Activated CD8-positive, alpha-beta T cell treated with anti-CD3 and anti-CD28 coated beads, Interleukin-2, amount 10 ng/mL, durations not matched to agents 7 days and 5 days (primary cell): ENCODE results near the gene ZNF609. TPM values are rescaled to one million over a fixed set of nuclear protein-coding genes. Genes with fewer than 3 reads are reported as not detected.
"Not testable (repeated sequence)": the region's sequence is repeated elsewhere in the genome, so short reads cannot be mapped to it uniquely, and the experiment has no call there.

Experiments
- ATAC-seq: fragments of 150-1000 bp; cut with Tn5 transposase; one replicate; pipeline ENCODE4 v1.10.0; 2021; ENCODE audit warnings: moderate library complexity
- CTCF ChIA-PET: fragments of 350-600 bp; sonication (Branson Sonifier 250); formaldehyde crosslinking; loops from one replicate; lab custom pipeline; 2021; ENCODE audit warnings: antibody characterized with exemption; lab: Charles Lee
- POLR2A ChIA-PET: fragments of 350-600 bp; sonication (Branson Sonifier 250); formaldehyde crosslinking; loops from one replicate; lab custom pipeline; 2021; ENCODE audit warnings: antibody characterized with exemption; lab: Charles Lee
- DNase-seq: peaks from one replicate; pipeline ENCODE4 v3.0.0-alpha.2; 2020
- H3K27ac Mint-ChIP-seq: one replicate; pipeline ENCODE4 v1.8.0; 2021; ENCODE audit warnings: mild to moderate bottlenecking, mixed read lengths
- H3K27me3 Mint-ChIP-seq: one replicate; pipeline ENCODE4 v1.8.0; 2021; ENCODE audit warnings: low read depth, mixed read lengths
- H3K36me3 Mint-ChIP-seq: one replicate; pipeline ENCODE4 v1.8.0; 2021; ENCODE audit warnings: low read depth, mixed read lengths
- H3K4me1 Mint-ChIP-seq: one replicate; pipeline ENCODE4 v1.8.0; 2021; ENCODE audit warnings: low read depth, mixed read lengths
- H3K4me3 Mint-ChIP-seq: one replicate; pipeline ENCODE4 v1.8.0; 2021; ENCODE audit warnings: mild to moderate bottlenecking, mixed read lengths
- H3K9me3 Mint-ChIP-seq: one replicate; pipeline ENCODE4 v1.8.0; 2022; ENCODE audit warnings: mixed read lengths; ENCODE audit not compliant: insufficient read depth
- total RNA-seq, 2 experiments: library from RNA; stranded (reverse); gene quantifications; one replicate each; pipeline ENCODE4 v1.2.3, GENCODE V29; 2021

The ZNF609 gene
- total RNA-seq, 2 experiments from 2014 or later: 39.9 to 40.5 TPM

GRCh38 chr15:64629063-64629462 is 168.7 kb downstream of the ZNF609 start:
- Mint-ChIP-seq H3K27ac (no peak overlapping the region), H3K4me1 (peaks cover 68% of the 10 kb centered on the region), H3K4me3 (no peak overlapping the region), H3K9me3 (no peaks in the 10 kb centered on the region), H3K36me3 (peaks cover 37% of the 10 kb centered on the region), H3K27me3 (no peaks in the 10 kb centered on the region)
- CTCF ChIA-PET: interaction anchor here (1.0 to 2.2 kb wide), 4 partner anchors 22 to 202 kb away, joined by 3 to 5 read pairs (median 3); no protein-coding TSS in a partner anchor
- POLR2A ChIA-PET: no interaction called here
- DNase-seq (no peak), ATAC-seq (no peak)

GRCh38 chr15:64630396-64631107 is 170.2 kb downstream of the ZNF609 start:
- ATAC-seq (no peak), DNase-seq (no peak)
- H3K27me3 Mint-ChIP-seq: no peaks in the 10 kb centered on the region
- ChIA-PET CTCF (no interaction called here), POLR2A (no interaction called here)
- no peak overlapping the region for H3K4me3 Mint-ChIP-seq
- peaks cover 34% of the 10 kb centered on the region for H3K36me3 Mint-ChIP-seq
- no peak overlapping the region for H3K27ac Mint-ChIP-seq
- H3K9me3 Mint-ChIP-seq: no peaks in the 10 kb centered on the region
- peaks cover 69% of the 10 kb centered on the region for H3K4me1 Mint-ChIP-seq

DNA sequence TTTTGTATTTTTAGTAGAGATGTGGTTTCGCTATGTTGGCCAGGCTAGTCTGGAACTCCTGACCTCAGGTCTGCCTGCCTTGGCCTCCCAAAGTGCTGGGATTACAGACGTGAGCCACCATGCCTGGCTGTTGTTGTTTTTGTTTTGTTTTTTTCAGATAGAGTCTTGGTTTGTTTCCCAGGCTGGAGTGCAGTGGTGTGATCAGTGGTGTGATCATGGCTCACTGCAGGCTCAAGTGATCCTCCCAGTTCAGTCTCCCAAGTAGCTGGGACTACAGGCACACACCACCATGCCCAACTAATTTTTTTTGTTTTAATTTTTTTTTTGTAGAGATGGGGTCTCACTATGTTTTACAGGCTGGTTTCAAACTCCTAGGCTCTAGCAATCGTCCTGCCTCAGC is 172.3 kb downstream of the ZNF609 start:
- H3K4me3 Mint-ChIP-seq, H3K9me3 Mint-ChIP-seq, DNase-seq, H3K27me3 Mint-ChIP-seq, ATAC-seq, POLR2A ChIA-PET: not testable (repeated sequence)
- CTCF ChIA-PET: interaction anchor here (1.5 kb wide), 1 partner anchor 21 kb away, joined by 3 read pairs; no protein-coding TSS in a partner anchor
- Mint-ChIP-seq H3K27ac (peak overlapping the region; percentile 30), H3K4me1 (peaks cover 70% of the 10 kb centered on the region), H3K36me3 (peaks cover 43% of the 10 kb centered on the region)

DNA sequence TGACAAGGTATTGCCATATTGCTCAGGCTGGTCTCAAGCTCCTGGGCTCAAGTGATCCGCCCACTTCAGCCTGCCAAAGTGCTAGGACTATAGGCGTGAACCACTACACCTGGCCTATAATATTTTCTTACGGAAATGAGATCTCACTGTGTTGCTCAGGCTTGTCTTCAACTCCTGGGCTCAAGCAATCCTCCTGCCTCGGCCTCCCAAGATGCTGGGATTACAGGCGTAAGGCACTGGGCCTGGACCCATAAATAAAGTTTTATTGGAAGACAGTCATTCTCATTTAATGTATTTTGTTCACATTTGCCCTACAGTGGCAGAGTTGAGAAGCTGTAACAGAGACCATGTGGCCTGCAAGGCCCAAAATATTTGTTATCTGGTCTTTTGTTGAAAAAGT is 173.0 kb downstream of the ZNF609 start:
- no peak overlapping the region for H3K4me3 Mint-ChIP-seq
- H3K36me3 Mint-ChIP-seq: peaks cover 49% of the 10 kb centered on the region
- H3K4me1 Mint-ChIP-seq: peaks cover 73% of the 10 kb centered on the region
- ATAC-seq (no peak), DNase-seq (no peak)
- H3K27me3 Mint-ChIP-seq: no peaks in the 10 kb centered on the region
- ChIA-PET CTCF (interaction anchor here (1.5 to 4.0 kb wide), 3 partner anchors 9 to 20 kb away, joined by 3 to 20 read pairs (median 8); no protein-coding TSS in a partner anchor), POLR2A (interaction anchor here (1.3 to 1.4 kb wide), 2 partner anchors 11 to 18 kb away, joined by 3 to 8 read pairs; no protein-coding TSS in a partner anchor)
- H3K9me3 Mint-ChIP-seq: peaks cover 8% of the 10 kb centered on the region
- peak overlapping the region; percentile 63 for H3K27ac Mint-ChIP-seq

GRCh38 chr15:64634027-64634426 is 173.6 kb downstream of the ZNF609 start:
- Mint-ChIP-seq H3K27ac (peak overlapping the region; percentile 83), H3K27me3 (no peaks in the 10 kb centered on the region), H3K4me1 (peaks cover 71% of the 10 kb centered on the region), H3K9me3 (peaks cover 8% of the 10 kb centered on the region), H3K4me3 (peak overlapping the region; percentile 52), H3K36me3 (peaks cover 46% of the 10 kb centered on the region)
- ChIA-PET POLR2A (interaction anchor here (0.8 to 1.8 kb wide), 5 partner anchors 10 to 203 kb away, joined by 3 to 8 read pairs (median 7); no protein-coding TSS in a partner anchor), CTCF (interaction anchor here (1.0 to 4.0 kb wide), 9 partner anchors 10 to 207 kb away, joined by 3 to 20 read pairs (median 8); no protein-coding TSS in a partner anchor)
- peak; percentile 78 for DNase-seq
- peak; percentile 87 for ATAC-seq

GRCh38 chr15:64634576-64635498 is 174.5 kb downstream of the ZNF609 start:
- ChIA-PET CTCF (interaction anchor here (1.0 to 4.0 kb wide), 9 partner anchors 10 to 207 kb away, joined by 3 to 20 read pairs (median 9); no protein-coding TSS in a partner anchor), POLR2A (interaction anchor here (0.8 to 1.8 kb wide), 6 partner anchors 9 to 204 kb away, joined by 3 to 8 read pairs (median 6); no protein-coding TSS in a partner anchor)
- peaks cover 73% of the 10 kb centered on the region for H3K4me1 Mint-ChIP-seq
- H3K4me3 Mint-ChIP-seq: peak overlapping the region; percentile 52
- H3K27ac Mint-ChIP-seq: peak overlapping the region; percentile 83
- H3K9me3 Mint-ChIP-seq: peaks cover 8% of the 10 kb centered on the region
- H3K27me3 Mint-ChIP-seq: no peaks in the 10 kb centered on the region
- peak; percentile 73 for DNase-seq
- ATAC-seq: peak; percentile 78
- H3K36me3 Mint-ChIP-seq: peaks cover 45% of the 10 kb centered on the region

DNA sequence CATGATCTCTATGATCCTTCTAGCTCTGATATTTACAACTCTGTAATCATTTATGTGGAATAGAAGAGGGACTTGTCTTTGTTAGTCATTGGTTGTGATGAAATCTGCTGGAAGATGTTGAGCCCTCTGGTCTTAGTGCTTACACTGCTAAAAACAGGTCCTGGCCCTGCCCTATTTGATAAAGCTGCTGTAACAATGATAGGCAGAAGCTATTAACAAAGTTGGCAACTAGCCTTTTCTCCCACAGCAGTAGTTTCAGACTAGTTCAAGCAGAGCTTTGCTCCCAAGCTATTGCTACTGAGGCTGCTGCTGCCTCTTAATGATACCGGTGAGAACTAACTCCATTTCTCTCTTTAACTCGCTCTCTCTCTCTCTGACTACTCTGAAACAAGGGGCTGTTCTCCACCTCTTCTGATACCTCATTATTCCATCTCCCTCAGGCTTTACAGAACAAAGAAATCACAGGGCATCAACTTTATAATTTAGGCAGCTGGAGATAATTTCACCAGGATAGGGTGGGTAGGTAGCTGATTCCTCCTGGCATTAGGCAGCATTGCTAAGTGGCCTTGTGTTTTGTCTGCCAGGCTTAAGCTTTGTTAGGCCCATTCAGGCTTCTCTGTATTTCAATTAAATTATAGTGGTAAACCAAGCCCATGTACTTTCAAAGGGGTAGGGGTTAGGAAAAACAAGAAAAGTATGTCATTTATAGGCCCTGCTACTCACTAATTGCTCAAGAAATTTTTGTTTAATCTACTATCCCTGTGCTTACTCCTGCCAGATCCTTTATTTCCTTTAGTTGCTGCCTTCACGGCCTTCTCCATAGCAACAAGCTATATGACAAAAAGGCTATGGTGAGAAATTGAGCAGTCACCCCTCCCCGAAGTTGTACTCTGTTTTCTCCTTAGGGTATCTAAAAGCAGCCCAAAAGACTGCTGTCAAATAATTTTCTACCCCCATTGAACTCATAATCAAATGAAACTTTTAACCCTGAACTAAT is 175.4 kb downstream of the ZNF609 start:
- ChIA-PET POLR2A (interaction anchor here (0.6 to 1.8 kb wide), 3 partner anchors 36 to 272 kb away, joined by 3 to 8 read pairs (median 3); no protein-coding TSS in a partner anchor), CTCF (interaction anchor here (1.3 to 4.0 kb wide), 9 partner anchors 9 to 208 kb away, joined by 3 to 20 read pairs (median 9); no protein-coding TSS in a partner anchor)
- DNase-seq: no peak
- Mint-ChIP-seq H3K4me1 (peaks cover 75% of the 10 kb centered on the region), H3K36me3 (peaks cover 45% of the 10 kb centered on the region), H3K27ac (peak overlapping the region; percentile 83), H3K9me3 (peaks cover 8% of the 10 kb centered on the region), H3K27me3 (no peaks in the 10 kb centered on the region), H3K4me3 (peak overlapping the region; percentile 4)
- ATAC-seq: no peak

DNA sequence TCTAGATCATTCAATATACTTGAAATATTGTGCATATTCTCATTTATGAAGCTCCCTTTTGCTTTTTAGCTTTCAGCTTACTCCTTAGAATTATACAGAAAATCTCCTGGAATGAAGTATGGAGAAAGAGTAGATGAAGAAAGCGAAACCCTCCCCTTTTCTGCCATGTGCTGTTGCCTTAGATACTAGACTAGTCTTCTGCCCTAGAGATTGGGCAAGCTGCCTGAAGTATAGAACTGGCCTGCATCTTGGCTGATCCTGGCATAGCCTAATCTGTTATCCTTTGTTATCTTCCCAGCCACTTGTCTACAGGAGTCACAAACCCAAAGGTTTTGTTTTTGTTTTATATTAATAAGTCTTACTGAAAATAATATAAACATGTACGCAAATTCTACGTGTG is 176.2 kb downstream of the ZNF609 start:
- DNase-seq (no peak), ATAC-seq (no peak)
- no peak overlapping the region for H3K4me3 Mint-ChIP-seq
- no peak overlapping the region for H3K27ac Mint-ChIP-seq
- H3K4me1 Mint-ChIP-seq: peaks cover 74% of the 10 kb centered on the region
- ChIA-PET POLR2A (interaction anchor here (0.6 kb wide), 1 partner anchor 273 kb away, joined by 3 read pairs; no protein-coding TSS in a partner anchor), CTCF (interaction anchor here (1.3 to 4.0 kb wide), 4 partner anchors 8 to 50 kb away, joined by 3 to 20 read pairs (median 17); no protein-coding TSS in a partner anchor)
- peaks cover 46% of the 10 kb centered on the region for H3K36me3 Mint-ChIP-seq
- peaks cover 8% of the 10 kb centered on the region for H3K9me3 Mint-ChIP-seq
- no peaks in the 10 kb centered on the region for H3K27me3 Mint-ChIP-seq

GRCh38 chr15:64637412-64637811 is 177.0 kb downstream of the ZNF609 start:
- ChIA-PET CTCF (interaction anchor here (1.0 to 4.0 kb wide), 2 partner anchors 10 to 14 kb away, joined by 3 to 20 read pairs; no protein-coding TSS in a partner anchor), POLR2A (no interaction called here)
- ATAC-seq (no peak), DNase-seq (no peak)
- Mint-ChIP-seq H3K36me3 (peaks cover 44% of the 10 kb centered on the region), H3K4me3 (no peak overlapping the region), H3K27ac (no peak overlapping the region), H3K9me3 (peaks cover 8% of the 10 kb centered on the region), H3K4me1 (peaks cover 76% of the 10 kb centered on the region), H3K27me3 (no peaks in the 10 kb centered on the region)

DNA sequence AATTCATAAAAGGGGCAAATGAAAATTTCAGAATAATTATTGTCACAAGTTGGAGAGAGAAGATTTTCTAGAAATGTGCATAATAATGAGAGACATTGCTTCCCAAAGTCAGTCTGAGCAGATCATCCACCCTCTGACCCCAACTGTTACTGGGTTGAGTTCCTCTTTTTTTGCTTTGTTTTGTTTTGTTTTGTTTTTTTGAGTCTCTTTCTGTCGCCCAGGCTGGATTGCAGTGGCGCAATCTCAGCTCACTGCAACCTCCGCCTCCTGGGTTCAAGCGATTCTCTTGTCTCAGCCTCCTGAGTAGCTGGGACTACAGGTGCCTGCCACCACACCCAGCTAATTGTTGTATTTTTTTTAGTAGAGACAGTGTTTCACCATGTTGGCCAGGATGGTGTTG is 179.4 kb downstream of the ZNF609 start:
- Mint-ChIP-seq H3K27ac (peak overlapping the region; percentile 62), H3K4me1 (peaks cover 59% of the 10 kb centered on the region), H3K36me3 (peaks cover 49% of the 10 kb centered on the region)
- H3K4me3 Mint-ChIP-seq, ATAC-seq, H3K9me3 Mint-ChIP-seq, DNase-seq, H3K27me3 Mint-ChIP-seq, POLR2A ChIA-PET: not testable (repeated sequence)
- CTCF ChIA-PET: interaction anchor here (1.4 to 1.7 kb wide), 2 partner anchors 11 to 14 kb away, joined by 4 to 6 read pairs; no protein-coding TSS in a partner anchor
